NB4 (cell line): Measurements from ENCODE around the gene TMEM44.

ENCODE experiments used
- MYC ChIP-seq: IDR thresholded peaks from 2 replicates; pipeline ENCODE4 v1.6.1; 2011; ENCODE audit warnings: low read depth, low read length
- POLR2A ChIP-seq: IDR thresholded peaks from 2 replicates; pipeline ENCODE4 v1.6.1; 2011; ENCODE audit warnings: mild to moderate bottlenecking; ENCODE audit not compliant: insufficient read length; ENCODE audit errors: extremely low read depth
- TF ChIP-seq, protein P1 (sequence below): IDR thresholded peaks from one replicate; pipeline ENCODE4 v1.5.1; 2012; ENCODE audit warnings: low read depth, low read length
- TF ChIP-seq, protein P2 (sequence below): IDR thresholded peaks from 2 replicates; pipeline ENCODE4 v1.6.1; 2011; ENCODE audit warnings: low read depth, low read length

DNA sequence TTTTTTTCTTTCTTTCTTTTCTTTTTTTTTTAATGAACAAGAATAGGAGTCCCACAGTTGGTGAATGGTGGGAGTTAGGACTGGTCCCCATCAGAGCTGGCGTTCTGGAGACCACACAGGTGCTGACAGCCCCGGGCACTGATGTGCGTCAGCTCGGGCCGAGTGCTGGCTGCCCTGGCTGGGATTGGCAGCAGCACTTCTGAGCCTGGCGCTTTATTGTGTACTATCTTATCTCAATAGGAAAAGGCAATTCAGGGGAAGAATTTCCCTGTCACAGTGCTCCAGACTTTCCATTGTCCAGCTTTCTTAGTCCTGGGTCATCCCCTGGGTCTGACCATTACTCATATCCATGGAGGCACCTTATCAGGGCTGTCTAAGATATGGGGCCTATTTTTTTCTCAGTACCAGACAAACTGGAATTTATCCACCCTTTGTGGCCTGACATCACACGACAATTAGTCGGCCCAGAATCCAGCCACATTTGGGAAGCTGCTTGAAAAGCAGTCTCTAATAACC is 54.1 kb downstream of the TMEM44 start:
- TF ChIP-seq, protein P1, sequence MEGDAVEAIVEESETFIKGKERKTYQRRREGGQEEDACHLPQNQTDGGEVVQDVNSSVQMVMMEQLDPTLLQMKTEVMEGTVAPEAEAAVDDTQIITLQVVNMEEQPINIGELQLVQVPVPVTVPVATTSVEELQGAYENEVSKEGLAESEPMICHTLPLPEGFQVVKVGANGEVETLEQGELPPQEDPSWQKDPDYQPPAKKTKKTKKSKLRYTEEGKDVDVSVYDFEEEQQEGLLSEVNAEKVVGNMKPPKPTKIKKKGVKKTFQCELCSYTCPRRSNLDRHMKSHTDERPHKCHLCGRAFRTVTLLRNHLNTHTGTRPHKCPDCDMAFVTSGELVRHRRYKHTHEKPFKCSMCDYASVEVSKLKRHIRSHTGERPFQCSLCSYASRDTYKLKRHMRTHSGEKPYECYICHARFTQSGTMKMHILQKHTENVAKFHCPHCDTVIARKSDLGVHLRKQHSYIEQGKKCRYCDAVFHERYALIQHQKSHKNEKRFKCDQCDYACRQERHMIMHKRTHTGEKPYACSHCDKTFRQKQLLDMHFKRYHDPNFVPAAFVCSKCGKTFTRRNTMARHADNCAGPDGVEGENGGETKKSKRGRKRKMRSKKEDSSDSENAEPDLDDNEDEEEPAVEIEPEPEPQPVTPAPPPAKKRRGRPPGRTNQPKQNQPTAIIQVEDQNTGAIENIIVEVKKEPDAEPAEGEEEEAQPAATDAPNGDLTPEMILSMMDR = no peak
- TF ChIP-seq, protein P2, sequence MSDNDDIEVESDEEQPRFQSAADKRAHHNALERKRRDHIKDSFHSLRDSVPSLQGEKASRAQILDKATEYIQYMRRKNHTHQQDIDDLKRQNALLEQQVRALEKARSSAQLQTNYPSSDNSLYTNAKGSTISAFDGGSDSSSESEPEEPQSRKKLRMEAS = no peak
- no peak for TF ChIP-seq POLR2A
- TF ChIP-seq MYC = no peak
